Measurements from ENCODE around the gene CDKN2D.
"Not testable (repeated sequence)": the region's sequence is repeated elsewhere in the genome, so short reads cannot be mapped to it uniquely, and the experiment has no call there.

CDKN2D gene

DNA sequence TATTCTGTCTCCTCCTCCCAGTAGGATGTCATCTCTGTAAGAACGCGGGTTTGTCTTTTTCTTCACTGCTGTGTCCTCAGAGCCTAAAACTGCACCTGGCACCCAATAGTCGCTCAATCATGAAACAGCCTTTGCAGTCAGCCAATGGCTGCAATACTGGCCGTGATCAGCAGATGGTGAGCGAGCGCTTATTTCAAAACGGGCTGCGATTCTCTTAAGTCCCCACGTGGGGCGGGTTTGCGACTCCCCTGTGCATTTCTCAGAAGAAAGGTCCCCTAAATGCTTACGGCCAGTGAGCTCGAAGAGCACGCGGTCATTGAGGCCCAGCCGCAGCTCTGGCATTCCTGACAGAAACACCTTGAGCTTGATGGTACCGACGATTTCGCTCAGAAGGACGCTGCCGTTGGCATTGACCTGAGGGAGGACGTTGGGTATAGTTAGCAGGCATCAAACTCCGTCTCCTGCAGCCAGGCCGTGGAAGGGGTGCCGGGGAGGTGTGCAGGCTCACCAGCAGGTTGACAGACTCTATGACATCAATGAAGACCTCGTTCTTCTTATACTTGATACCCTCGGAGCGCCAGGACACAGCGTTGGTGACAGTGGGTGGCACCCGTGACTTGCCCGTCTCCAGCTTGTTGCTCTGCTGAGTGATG is 12.3 kb upstream of the CDKN2D start:
- peak; percentile 94 for DNase-seq

DNA sequence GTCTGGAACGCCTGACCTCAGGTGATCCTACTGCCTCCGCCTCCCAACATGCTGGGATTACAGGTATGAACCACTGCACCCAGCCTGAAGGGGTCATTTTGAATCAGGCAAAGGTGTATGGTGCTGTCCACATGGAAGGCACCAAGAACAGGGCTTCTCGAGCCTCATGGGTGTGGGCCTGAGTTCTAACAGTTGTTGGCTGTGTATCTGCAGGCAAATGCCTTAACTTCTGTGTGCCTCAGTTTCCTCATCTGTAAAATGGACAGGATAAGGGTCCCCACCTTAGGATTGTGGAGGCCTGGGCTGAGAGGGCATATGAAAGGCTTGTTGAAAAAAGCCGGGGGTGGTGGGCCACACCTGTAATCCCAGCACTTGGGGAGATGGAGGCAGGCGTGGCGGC is 9.2 kb upstream of the CDKN2D start:
- no peak for DNase-seq

DNA sequence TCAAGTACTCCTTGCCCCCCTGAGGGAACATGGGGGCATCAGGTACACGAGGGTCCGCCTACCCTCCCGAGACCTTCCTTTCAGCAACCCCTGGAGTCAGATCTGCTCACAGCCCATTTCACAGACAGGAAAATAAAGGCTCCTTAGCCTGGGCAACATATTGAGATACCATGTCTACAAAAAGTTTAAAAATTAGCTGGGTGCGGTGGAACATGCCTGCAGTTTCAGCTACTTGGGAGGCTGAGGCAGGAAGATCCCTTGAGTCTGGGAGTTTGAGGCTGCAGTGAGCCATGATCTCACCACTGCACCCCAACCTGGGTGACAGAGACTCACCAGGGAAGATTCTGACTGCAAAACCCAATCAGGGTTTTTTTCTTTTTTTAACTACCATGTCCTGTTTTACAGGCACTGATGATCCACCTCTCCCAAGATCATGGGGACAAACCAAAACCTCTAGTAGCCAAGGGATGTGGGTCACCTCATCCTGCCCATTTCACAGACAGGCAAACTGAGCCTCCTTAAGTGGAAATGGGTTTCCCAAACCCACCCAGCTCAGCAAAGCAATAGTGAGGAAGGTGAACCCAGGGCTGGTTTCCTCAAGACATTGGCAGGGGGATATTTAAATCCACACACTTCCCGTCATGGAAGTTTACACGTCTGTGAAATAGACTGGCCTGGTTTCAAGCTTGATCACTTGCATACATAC is 6.4 kb upstream of the CDKN2D start:
- no peak for DNase-seq

DNA sequence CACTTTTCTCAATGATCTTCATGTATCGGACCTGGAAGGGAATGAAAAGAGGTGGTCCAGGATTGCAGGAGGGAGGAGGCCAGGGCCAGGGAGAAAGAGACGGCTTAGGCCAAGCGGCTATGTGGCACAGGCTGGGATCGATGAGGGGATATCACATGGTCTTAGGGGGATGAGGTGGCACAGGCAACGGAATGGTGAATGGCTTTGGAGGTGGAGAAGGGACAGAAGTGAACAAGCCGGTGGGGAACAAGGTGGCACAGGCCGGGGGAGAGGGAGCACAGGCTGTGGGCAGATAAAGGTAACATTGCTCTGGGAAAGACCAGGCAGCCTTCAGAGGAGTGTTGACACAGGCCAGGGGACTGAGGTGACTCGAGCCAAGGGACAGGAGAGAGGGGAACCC is 5.7 kb upstream of the CDKN2D start:
- DNase-seq: no peak

DNA sequence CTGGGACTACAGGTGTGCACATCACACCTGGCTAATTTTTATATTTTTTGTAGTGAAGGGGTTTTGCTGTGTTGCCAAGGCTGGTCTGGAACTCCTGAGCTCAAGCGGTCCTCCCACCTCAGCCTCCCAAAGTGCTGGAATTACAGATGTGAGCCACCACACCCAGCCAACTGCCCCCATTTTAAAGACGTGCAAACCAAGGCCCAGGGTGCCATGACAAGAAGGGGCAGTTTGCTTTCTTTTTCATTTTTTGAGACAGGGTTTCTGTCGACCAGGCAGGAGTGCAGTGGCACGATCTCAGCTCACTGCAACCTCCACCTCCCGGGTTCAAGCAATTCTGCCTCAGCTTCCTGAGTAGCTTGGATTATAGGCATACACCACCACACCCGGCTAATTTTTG is 5.0 kb upstream of the CDKN2D start:
- DNase-seq: not testable (repeated sequence)

DNA sequence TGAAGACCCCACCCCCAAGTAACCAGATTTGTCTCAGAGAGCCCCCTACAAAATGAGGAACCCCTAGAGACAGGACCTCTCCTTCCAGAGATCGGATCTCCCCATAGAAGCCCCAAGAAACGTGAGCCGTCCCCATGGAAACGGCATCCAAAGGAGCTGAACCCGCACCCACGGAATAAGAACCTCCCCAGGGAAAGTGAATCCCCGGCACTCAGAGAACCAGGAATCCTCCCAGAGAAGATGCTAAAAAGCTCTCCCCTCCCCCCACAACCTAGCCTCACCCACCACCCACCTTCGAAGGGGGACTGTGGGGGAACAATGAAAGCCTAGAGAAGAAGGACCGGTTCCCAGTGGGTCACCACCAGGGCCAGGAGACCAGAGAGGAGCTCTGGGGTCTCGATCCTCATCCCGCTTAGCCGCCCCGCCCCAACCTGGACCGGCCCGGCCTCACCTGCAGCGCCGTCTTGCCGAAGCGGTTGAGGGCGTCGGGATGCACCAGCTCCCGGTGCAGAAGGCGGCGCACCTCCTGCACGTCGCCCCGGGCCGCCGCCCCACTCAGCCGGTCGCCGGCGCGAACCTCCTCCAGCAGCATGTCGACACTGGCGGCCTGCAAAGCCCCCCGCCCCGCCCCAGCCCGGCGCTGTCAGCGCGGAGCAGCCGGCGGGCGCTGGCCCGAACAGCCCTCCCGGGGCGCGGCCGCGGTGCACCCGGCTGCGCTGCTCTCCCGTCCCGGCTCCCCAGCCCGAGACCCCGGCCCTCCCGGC is 535 bp downstream of the CDKN2D start:
- DNase-seq: peak; percentile 69

DNA sequence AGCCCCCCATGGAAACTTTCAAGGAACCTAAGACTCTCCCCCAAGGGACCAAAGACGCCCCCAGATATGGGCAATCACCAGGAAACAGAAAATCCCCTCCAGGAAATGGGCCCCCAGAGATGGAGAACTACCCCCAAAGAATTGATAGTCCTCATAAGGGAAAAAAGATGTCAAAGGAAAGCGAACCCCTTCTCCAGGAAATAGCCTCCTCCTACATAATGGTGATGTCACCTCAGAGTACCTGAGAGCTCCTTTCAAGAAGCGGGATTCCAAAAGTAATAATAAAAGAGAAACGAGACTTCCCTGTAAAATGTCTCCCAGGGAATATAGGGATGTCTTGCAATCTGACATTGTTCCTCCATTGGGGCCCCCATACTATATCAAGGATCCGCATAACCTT is 1.1 kb downstream of the CDKN2D start:
- DNase-seq: no peak

DNA sequence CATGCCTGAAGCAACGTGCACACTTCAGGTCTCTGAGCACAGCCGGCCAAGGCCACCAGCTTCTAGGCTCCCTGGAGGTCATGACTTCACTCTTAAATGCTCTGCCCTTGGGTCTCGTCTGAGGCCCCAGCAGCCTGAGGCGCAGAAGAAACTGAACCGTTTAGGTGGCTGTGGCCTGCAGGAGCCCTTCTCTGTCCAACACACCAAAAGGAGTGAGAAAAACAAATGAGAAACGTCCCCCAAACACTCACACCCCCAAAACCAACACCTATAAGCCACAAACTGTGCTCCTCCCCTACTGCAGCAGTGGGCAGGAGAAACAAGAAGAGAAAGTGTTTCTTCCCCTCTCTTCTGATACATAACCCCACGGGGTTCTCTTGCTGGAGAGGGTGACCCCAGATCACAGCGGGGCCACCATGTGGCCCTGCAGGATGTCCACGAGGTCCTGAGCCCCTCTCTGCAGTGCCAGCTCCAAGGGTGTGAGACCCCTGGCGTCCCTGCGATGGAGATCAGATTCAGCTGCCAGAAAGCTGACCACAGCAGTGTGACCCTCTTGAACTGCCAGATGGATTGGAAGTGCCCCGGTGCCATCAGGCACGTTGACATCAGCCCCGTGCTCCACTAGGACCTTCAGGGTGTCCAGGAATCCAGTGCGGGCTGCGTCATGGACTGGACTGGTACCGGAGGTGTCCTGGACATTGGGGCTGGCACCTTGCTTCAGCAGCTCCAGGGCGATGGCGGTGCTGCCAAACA is 1.9 kb downstream of the CDKN2D start:
- DNase-seq: peak; percentile 66

DNA sequence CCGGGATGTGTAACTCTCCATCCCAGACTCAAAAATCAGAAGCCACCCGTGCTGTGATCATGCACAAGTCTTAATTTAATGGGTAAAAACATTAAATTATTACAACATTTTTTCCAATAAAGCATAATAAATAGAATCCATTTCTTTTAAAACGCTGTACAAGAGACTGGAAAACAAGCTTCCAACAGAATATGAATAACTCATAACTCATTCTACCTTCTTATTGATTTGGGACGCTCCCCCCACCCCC is 2.4 kb downstream of the CDKN2D start:
- DNase-seq: no peak

DNA sequence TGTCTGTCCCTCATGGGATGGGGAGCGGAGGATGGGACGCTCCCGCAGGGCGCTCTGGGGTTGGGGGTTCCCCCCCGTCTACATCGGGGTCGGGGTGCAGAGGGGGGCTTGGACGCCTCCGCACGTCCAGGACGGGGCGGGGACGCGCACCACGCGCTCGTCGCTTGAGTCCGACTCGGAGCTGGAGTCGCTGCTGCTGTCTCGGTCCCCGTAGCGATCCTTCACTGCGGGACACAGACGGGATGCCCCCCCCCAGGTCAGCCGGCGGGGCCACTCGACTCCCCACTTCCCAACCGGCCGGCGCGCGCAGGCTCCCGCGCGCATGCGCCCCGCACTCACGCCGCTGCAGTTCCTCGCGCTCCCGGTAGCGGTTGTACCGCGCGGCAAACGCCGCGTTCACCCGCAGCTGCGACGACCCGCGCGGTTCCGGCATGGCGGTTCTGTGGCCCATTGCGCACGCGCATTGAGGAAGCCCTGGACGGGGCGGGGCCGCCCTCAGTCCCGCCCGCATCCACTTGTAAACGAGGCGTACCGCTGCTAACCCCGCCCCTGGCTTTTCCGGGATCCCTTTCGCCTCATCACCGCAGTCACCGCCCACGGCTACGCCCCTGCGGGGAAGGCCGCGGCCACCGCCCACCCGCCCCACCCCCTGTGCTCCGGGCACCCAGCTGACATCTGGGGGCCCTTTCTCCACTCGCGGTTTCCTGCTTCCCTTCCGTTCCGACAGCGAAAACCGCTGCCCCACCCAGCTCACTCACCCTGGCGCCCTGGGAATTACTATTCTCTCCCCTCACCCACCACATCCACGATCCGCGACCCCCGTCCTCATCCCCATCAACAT is 3.0 kb downstream of the CDKN2D start, which contains the start of gene KRI1:
Gene KRI1 (minus strand): TSS at position 444 of the 841 bp plus-strand sequence. CDS start 11 bp downstream, at position 433.
- peak; percentile 100 for DNase-seq

DNA sequence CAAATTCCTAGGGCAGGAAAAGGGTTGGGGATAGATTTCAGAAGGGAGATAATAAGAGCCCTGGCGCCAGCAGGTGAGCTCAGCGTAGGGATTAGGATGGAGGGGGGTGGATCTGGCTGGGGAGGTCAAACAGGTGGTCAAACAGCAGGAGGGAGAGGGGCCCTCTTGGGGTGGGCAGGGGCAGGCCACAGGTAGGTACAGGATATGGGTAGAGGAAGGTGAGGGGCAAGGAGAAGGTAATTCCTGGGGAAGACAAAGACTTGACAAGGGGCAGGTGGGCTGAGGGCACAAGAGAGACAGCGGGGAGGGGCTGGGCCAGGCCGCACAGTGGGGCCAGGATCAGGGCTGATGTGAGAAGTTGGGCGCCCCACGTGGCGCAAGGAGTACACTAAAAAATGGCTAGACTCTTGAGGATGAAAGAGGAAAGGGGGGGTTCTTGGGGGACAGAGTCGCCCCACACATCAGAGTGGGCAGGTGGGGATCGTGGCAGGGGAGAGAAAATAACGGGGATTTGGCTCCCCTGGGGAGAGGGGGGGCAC is 3.7 kb downstream of the CDKN2D start:
- peak; percentile 76 for DNase-seq

DNA sequence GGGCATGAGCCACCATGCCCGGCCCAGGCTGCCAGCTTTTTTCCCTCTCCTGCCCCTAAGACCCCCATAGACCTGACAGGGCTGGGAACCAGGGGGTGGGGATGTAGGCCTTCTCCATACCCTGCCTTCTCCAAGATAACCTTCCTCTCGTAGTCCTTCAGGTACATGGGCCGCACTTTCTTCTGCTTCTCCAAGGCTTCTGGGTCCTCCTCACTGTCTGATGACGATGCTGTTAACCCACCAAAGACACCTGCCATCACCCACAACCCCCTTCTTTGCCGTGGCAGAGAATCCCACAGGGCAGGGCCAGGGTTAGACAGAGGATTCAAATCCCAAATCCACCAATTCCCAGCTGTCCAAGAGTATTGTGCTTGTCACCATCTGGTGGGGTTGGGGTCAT is 6.2 kb downstream of the CDKN2D start:
- no peak for DNase-seq

DNA sequence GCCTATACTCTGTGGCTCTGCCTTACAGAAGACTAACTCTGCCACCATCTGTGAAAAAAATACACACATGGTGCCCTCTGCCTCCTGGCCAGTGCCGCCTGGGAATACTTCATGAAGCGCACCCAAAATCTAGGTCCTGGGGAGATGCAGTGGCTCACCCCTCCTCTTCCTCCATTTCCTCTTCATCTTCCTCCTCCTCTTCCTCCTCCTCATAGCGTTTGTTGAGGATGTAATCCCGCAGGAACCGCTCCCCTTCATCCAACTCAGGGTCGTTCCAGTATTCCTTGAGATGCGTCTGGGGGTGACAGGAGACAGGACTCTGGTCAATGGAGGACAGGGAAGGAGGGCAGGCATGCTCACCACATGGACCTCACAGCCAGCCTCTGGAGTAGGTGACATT is 8.6 kb downstream of the CDKN2D start:
- no peak for DNase-seq

DNA sequence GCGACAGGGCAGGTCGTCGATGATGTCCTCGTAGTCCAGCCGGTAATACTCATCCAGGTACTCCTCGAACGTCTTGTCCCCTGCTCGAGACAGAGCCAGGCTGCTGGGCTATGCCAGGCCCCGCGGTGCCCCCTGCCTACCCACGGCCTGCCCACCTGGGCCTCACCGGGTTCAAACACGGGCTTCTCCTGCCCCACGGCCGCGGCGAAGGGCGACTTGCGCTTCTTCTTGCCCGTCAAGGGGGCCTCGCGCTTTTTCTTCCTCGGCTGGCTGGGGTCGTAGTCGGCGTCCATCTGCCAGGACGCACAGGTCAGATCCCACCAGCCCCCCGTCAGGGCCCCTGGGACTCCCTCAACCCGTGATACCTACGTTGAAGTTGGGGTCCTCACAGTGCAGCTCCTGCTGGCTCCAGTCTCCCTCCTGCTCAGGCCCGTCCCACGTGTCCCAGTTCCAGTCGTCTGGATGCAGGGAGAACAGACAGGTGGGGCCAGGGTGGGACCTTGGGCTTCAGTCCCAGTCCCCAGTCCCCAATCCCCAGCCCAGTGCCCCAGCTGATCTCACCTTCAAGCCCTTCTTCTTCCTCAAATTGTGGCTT is 11.1 kb downstream of the CDKN2D start:
- DNase-seq: no peak

DNA sequence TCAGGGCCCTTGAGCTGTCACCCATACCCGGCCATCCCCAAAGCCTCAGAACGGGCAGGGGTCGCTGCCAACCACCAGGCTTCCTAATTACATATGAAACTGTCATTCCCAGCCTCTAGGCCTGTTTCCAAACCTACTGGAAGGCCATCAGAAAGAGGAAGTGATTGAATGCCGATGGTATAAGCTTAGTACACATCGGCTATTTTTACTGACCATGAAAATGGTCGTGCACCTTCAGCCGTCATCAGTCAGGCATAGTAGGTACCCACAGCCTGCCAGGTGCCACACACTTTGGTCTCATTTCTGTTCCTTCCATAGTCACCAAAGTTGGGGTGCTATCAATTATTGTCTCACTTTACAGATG is 13.2 kb downstream of the CDKN2D start:
- no peak for DNase-seq

DNA sequence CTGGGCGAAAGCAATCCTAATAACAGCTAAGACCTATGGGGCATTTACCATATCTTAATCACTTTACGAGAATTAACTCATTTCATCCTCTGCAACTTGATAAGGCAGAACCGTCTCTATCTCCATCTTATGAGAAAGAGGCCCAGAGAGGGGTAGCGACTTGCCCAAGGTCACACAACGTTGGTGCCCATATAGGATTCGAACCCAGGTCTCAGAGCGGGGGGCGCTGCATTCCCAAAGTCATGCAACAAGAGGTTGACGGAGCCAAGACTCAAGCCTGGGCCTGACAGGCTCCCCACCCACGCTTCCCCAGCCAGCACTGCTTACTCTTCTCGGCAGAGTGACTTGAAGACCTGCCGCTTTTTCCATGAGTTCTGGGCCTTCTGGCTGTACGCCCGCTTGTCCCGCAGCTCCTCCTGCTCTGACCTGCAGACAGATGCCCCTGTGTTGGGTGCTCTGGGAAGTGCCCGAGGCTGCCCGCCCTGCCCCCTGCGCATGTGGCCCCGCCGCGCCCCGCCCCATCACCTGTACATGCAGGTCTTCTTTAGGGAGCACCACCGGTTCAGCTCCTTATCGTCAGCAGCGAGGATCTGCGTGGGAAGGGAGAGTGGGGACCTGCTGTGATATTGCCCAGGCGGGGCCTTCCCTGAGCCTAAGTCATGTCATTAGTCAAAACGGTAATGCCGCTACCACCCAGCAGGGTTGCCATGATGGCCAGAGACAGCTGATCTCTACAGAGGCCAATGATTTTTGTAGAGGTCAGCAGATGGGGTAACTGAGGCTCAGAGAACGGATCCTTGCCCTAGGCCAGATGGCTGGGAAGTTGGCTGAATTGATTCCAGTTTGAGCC is 13.8 kb downstream of the CDKN2D start:
- peak; percentile 29 for DNase-seq

DNA sequence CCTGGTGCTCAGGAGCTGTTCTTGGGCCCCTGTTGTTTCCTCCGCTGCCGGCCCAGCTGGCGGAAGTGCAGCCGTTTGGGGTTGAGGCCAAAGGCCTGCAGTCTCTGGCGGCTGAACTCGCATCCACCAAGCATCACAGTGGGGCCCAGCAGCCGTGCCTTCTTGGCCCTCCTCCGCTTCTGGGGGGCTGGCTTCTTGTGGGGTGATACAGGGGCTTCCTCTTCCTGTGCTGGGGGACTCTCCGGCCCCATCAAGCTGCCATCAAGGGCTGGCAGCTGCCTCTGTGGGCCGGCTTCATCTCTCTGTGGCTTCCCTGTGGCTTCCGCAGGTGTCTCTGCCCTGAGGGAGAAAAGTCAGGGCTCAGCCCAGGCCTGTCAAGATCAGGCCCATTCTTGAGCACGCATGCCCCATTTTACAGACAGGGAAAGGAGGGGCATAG is 14.8 kb downstream of the CDKN2D start:
- peak; percentile 52 for DNase-seq

DNA sequence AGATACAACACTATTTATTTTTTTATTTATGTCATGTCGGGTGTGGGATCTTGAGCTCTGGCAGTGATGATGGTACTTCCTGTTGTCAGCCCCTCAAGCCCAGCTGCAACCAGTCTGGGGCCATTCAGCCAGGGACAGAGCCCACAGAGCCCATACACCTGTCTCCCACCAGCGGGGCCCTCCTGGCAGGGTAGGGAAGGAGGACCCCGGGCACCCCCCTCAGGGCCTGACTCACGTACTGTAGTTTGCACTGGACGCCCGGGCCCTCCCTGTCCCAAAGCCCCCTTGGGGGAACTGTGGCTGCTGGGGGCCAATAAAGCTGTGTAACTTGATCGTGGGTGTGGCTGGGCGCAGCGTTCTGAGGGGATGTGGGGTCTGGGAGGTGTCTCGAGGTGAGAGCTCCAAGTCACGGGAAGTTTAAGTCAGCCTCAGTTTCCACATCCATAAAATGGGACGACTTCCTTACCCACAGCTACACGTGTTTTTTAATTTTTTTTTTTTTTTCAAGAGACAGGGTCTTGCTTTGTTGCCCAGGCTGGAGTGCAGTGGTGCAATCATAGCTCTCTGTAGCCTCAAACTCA is 15.6 kb downstream of the CDKN2D start:
- no peak for DNase-seq

DNA sequence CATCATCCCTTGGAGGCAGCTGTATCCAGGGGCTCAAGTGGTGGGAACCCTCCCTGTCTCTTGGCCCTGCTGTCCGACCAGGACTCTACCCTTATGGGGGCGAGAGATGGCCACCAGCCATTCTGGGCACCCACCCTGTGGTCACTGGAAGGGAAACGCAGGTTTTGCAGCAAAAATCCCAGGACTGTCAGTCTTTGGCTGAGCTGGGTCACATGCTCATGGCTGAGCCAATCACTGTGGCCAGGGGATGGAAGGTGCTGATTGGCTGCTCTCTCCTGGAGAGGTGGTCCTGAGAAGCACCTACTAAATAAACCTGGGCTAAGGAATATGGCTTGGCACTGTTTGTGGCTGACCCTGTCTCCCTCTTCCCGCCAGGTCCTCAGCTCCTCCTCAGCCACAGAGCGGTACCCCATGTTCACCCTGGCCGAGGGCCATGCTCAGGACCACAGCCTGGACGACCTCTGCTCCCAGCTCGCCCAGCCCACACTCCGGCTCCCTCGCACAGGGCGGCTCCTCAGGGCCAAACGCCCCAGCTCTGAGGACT is 16.2 kb downstream of the CDKN2D start:
- DNase-seq: peak; percentile 62

DNA sequence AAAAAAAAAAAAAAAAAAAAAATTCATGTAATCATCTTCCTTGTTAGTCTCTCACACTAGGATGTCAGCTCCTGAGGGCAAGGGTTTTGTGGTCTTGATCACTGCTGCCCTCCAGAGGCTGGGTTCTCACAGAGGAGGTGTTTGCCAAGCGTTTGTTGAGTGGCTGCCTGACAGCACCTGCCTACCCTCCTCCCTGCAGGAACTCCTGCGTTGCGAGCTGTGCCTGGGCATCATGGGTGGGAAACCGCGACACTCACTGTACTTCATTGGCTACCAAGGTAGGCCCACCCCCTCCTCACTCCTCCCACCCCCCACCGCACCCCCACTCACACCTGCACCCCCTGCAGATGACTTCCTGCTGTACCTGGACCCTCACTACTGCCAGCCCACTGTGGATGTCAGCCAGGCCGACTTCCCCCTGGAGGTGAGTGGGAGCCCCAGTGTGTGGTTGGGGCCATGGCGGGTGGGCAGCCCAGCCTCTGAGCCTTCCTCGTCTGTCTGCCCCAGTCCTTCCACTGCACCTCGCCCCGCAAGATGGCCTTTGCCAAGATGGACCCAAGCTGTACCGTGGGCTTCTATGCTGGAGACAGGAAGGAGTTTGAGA is 17.0 kb downstream of the CDKN2D start:
- peak; percentile 63 for DNase-seq
